Measurements from ENCODE around the gene ZNF12. TPM values are rescaled to one million over a fixed set of nuclear protein-coding genes. Genes with fewer than 3 reads are reported as not detected.
A peak's percentile ranks its signal among the peaks of the same experiment; 100 is the strongest.
"Not testable (repeated sequence)": the region's sequence is repeated elsewhere in the genome, so short reads cannot be mapped to it uniquely, and the experiment has no call there.

ZNF12 gene
- 9.8 TPM for polyA plus RNA-seq (2012; ENCODE audit: low read depth, missing spikeins)

- DNase-seq (ENCODE audit: insufficient read length, low spot score) (peak; percentile 86), FAIRE-seq (peak; percentile 97)
- TF ChIP-seq SPI1 (IDR thresholded peaks at IDR 0.05; ENCODE audit: low read depth, low read length) (0 out of 2 replicates have a peak, but pooled peaks have one; percentile 39), TAF1 (IDR thresholded peaks at IDR 0.05; ENCODE audit: low read depth, low read length) (peak; percentile 69; the same call in 1 of the 2 replicates), POLR2A (IDR thresholded peaks at IDR 0.05; ENCODE audit: low read depth, low read length) (peak; percentile 61; the same call in 1 of the 2 replicates), PAX5 (IDR thresholded peaks at IDR 0.05; ENCODE audit: insufficient read depth, low read length, severe bottlenecking) (no peak), POLR2AphosphoS5 (IDR thresholded peaks at IDR 0.05; ENCODE audit: low read depth, low read length) (peak; percentile 70; the same call in 1 of the 2 replicates), POU2F2 (IDR thresholded peaks at IDR 0.05; ENCODE audit: low read depth, low read length) (no peak)
Observed at GRCh38 chr7:6706666-6707407, at the start of gene ZNF12. Gene ZNF12 (minus strand): TSS chr7:6706947. CDS start chr7:6705173, 1,774 bp downstream.

DNA sequence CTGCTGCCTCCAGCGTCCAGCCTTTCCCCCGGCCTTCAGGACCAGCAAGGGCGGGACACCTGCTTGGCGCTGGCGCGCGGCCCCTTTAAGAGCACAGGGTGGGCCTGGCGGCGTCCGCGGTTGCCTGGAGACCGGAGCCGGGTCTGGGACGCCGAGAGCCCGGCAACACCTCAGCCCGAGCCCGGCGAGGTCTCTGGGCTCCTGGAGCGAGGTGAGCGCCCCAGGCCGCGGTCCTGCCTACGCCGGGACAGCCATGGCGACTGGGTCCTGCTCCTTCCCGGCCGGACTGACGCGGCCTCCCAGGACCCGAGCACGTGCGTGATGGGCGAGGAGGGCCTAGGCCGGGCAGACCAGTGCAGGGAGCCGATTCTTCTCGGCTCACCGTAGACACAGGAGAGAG is 47.2 kb upstream of the ZNF12 start, which contains the start of gene RSPH10B2:
Gene RSPH10B2 (plus strand): TSS at position 140 of the 400 bp plus-strand sequence. CDS start 3,575 bp downstream, outside the sequence.
- not testable (repeated sequence) for FAIRE-seq; DNase-seq (ENCODE audit: insufficient read length, low spot score)

GRCh38 chr7:6750173-6750572 is 43.4 kb upstream of the ZNF12 start:
- DNase-seq (ENCODE audit: insufficient read length, low spot score); FAIRE-seq: not testable (repeated sequence)

DNA sequence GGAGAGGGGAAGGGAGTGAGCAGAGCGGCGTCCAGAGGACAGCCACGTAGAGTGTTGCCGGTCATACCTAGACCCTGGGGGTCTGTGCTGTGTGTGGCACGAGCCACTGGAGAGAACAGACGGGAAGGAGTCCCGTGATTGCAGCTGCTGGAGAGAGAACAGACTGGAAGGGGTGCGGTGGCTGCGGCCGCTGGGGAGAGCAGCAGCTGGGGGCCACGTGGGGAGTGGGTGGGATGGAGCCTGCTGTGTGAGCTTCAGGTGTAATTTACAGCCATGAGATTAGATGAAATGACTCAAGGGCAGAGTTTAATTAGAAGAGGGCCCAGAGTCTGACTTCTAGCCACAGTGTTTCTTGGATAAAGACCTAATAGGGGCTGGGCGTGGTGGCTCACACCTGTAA is 42.6 kb upstream of the ZNF12 start:
- not testable (repeated sequence) for DNase-seq (ENCODE audit: insufficient read length, low spot score); FAIRE-seq

- DNase-seq (ENCODE audit: insufficient read length, low spot score); FAIRE-seq: not testable (repeated sequence)
Observed at GRCh38 chr7:6744410-6745100, 37.8 kb upstream of the ZNF12 start.

- not testable (repeated sequence) for DNase-seq (ENCODE audit: insufficient read length, low spot score)
Observed at GRCh38 chr7:6738415-6738814, 31.7 kb upstream of the ZNF12 start.

DNA sequence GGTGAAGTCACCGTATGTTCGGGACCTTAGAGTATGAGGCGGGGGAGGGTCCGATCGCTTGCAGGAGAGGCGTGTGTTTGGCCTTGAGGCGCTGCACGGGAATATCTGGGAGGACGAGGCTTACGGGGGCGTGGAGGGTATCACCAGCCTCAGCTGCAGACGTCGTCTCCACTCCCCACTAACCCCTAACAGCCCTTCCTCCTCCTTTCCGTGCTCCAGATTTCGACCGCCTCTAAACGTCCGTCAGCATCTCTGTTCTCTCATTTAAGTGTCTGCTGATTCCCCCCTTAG is 23.5 kb upstream of the ZNF12 start:
- FAIRE-seq = no peak
- TF ChIP-seq TAF1 (IDR thresholded peaks at IDR 0.05; ENCODE audit: low read depth, low read length) (no peak), PAX5 (IDR thresholded peaks at IDR 0.05; ENCODE audit: insufficient read depth, low read length, severe bottlenecking) (no peak), SPI1 (IDR thresholded peaks at IDR 0.05; ENCODE audit: low read depth, low read length) (no peak), POU2F2 (IDR thresholded peaks at IDR 0.05; ENCODE audit: low read depth, low read length) (no peak), POLR2AphosphoS5 (IDR thresholded peaks at IDR 0.05; ENCODE audit: low read depth, low read length) (no peak), POLR2A (IDR thresholded peaks at IDR 0.05; ENCODE audit: low read depth, low read length) (no peak)
- no peak for DNase-seq (ENCODE audit: insufficient read length, low spot score)

More at GRCh38 chr7:6738415-6738814, 31.7 kb upstream of the ZNF12 start:
- not testable (repeated sequence) for FAIRE-seq

- TF ChIP-seq POU2F2 (IDR thresholded peaks at IDR 0.05; ENCODE audit: low read depth, low read length) (no peak), SPI1 (IDR thresholded peaks at IDR 0.05; ENCODE audit: low read depth, low read length) (no peak), POLR2AphosphoS5 (IDR thresholded peaks at IDR 0.05; ENCODE audit: low read depth, low read length) (peak; percentile 82), POLR2A (IDR thresholded peaks at IDR 0.05; ENCODE audit: low read depth, low read length) (peak; percentile 70), TAF1 (IDR thresholded peaks at IDR 0.05; ENCODE audit: low read depth, low read length) (peak; percentile 59; the same call in 1 of the 2 replicates)
- peak; percentile 83 for DNase-seq (ENCODE audit: insufficient read length, low spot score)
- peak; percentile 96 for FAIRE-seq
Observed at GRCh38 chr7:6729492-6730342, 23.0 kb upstream of the ZNF12 start.

GRCh38 chr7:6728893-6729491 is 22.2 kb upstream of the ZNF12 start:
- not testable (repeated sequence) for DNase-seq (ENCODE audit: insufficient read length, low spot score); FAIRE-seq

GRCh38 chr7:6727663-6728062 is 20.9 kb upstream of the ZNF12 start:
- no peak for FAIRE-seq
- TF ChIP-seq POLR2AphosphoS5 (IDR thresholded peaks at IDR 0.05; ENCODE audit: low read depth, low read length) (no peak), SPI1 (IDR thresholded peaks at IDR 0.05; ENCODE audit: low read depth, low read length) (no peak), TAF1 (IDR thresholded peaks at IDR 0.05; ENCODE audit: low read depth, low read length) (no peak), PAX5 (IDR thresholded peaks at IDR 0.05; ENCODE audit: insufficient read depth, low read length, severe bottlenecking) (no peak), POU2F2 (IDR thresholded peaks at IDR 0.05; ENCODE audit: low read depth, low read length) (no peak), POLR2A (IDR thresholded peaks at IDR 0.05; ENCODE audit: low read depth, low read length) (no peak)
- DNase-seq (ENCODE audit: insufficient read length, low spot score) = no peak

DNA sequence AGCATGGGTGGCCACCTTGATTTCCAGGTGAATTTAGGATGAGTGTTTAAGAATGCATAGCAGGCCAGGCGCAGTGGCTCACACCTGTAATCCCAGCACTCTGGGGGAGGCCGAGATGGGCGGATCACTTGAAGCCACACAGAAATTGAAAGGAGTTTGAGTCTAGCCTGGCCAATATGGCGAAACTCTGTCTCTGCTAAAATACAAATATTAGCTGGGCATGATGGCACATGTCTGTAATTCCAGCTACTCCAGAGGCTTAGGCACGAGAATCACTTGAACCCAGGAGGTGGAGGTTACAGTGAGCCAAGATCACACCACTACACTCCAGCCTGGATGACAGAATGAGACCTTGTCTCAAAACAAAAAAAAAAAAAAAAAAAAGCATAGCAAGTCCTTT is 19.6 kb upstream of the ZNF12 start:
- not testable (repeated sequence) for FAIRE-seq

More for the DNA sequence above, 19.6 kb upstream of the ZNF12 start:
- not testable (repeated sequence) for DNase-seq (ENCODE audit: insufficient read length, low spot score)
